Caki2 (cell line): ENCODE data around the gene CEP63. TPM values are rescaled to one million over a fixed set of nuclear protein-coding genes. Genes with fewer than 3 reads are reported as not detected.

Experiments used
- DNase-seq: peaks from one replicate; pipeline ENCODE4 v3.0.0-alpha.2; 2015; ENCODE audit warnings: low read depth
- in situ Hi-C: cut with HindIII; loops from 2 replicates; pipeline ENCODE4 v1.10.0; 2016; ENCODE audit warnings: low sequenced_read_pairs, low pct_unique_long_range_greater_than_20kb, mixed read lengths
- total RNA-seq: library from RNA; depleted of rRNA; stranded (reverse); fragments of >200 nt; shearing (Covaris generic); gene quantifications from 2 replicates; pipeline ENCODE4 v1.2.3, GENCODE V29; 2014; ENCODE audit warnings: low replicate concordance

The CEP63 gene
- total RNA-seq, 1 experiment from 2014 or later: 13.8 TPM

DNA sequence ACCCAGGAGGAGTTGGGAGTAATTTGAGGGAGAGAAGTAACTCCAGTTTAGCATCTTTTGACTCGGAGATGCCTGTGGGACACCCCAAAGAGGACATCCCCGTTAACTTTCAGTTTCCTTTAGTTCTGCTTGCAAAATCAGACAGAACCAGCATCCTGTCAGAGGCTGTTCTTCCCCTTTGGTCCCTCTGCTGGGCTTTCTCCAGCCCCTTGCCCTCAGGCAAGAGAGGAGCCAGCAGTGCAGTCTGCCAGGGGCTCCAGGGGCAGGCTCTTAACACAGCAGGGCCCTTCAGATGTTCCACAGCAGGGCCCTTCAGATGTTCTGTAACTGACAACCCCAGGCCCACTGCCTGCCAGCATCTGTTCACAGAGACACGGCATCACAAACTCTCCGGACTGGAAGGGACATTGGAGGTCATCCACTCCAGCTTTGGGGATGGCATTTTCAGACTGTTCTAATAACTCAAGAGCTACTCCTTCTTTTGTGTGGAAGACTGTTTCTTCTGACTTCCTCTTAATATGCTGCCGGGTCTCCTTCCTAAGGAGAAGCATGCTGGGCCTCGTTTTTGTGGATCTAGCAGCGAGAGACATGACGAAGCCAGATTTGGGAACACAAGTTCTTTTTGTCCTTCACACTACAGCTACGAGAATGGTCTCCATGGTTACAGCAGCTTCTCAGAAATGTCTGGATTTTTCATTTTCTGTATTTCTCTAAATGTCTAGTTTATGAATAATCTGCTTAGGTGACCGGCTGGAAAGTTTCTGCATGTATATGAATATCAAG, 113.1 kb downstream of the CEP63 start:
- in situ Hi-C loops: no loop called here
- no peak for DNase-seq

DNA sequence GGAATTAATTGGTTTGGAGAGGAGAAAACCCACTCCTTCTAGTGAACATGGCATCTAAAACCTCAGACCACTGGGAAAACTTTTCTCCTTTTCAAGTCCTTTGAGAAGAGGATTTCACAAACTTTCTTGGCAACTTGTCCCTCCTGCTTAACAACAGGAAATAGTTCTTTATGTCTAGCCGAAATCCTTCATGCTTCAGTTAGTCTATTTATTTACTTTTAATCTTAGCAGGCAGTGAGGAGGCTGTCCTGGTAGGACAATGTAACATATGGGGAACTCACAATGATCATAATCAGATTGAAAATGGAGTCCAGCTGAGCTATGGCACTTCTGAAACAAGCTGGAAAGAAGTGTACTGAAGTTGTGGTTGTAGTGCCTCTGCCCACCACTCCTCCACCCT, 114.3 kb downstream of the CEP63 start:
- in situ Hi-C loops: no loop called here
- peak; percentile 35 for DNase-seq

DNA sequence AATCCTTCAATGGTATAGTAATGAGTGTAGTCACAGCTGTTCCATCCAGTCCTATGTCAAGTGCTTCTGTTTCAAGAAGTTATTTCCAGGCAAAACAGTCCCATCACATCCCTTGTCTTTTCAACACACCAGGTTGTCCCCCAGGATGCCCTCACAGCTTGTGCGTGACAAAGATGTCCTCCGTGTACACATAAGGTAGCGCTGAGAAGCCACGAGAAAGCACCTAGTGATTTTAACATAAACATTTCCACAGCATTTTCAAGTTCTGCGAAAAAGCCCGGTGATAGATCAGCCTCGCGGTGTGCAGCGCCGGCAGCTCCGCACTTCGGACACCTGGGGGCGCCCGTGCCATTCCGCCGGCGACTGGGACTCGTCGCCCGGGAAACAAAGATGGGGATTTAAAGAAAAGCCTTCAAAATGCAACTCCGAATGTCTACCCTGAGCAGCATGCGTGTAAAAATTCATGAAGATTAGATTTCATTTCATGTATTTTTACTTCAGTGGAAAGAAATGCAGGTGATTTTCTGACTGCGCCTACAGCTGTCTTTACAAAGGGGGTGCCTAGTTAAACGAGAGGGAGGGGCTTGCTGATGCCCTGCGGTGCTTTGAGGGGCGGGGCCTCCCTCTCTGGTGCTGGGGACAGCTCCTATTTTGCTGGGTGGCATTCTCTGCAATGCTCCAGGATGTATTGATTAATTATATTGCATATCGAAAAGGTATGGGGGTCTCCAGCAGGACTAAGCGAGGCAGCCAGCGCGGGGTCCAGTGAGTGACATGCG, 115.0 kb downstream of the CEP63 start:
- in situ Hi-C loops: no loop called here
- DNase-seq: peak; percentile 71

DNA sequence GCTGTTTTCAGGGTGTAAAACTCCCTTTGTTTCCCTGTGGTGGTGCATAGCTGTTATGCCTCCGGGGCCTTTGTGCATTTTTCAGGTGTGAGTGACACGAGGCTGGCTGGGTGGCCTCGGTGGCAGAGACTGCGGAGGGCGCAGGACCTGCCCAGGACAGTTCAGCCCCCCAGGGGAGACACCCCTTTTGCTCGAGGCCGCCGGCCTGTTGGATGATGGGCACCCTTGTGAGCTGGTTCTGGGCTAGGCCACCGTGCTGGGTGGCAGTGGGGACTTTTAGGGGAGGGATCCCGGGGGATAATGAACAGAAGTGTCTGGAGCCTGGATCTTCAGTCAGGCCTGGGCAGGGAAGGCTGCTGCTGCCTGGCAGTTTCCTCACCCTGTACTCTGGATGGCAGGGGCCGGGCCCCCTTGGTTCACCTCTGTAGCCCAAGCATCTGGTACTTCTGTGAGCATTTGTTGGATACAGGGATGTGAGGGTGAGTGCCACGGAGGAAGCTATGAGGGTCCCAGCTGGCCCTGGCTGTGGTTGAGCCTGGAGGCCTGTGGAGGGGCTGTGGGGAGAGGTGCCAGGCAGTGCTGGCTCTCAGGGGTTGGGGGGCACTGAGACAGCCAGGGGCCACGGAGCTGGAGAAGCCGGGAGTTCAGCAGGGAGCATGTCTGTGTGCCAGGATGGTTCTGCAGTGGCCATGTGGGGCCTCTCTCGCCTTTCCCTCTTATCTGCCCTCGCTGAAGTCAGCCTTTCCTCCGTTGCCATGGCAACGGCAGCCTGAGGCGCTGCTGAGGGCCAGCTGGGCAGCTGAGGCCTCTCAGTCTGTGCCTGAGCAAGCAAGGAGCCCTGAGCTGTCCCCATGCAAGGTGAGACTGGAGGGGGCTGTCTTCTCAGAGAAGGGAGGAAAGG, 115.9 kb downstream of the CEP63 start:
- in situ Hi-C loops: no loop called here
- no peak for DNase-seq

DNA sequence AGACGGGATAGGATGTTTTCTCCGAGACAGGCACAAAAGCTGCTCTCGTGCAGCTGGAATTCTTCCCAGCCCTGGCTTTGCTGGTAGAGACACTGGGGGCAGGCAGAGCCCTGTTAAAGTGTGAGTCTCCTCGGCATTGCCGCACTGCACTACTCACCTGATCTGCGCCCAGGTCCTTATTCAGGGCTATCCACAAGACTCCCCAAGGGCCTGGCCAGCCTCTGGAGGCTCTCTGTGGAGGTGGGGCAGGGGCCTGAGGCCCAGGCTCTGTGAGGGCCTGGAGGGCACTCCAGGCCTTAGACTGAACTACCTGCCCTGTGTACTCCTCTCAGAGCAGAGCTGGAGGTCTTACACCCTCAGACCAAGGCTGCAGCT, 116.6 kb downstream of the CEP63 start:
- in situ Hi-C loops: no loop called here
- no peak for DNase-seq

DNA sequence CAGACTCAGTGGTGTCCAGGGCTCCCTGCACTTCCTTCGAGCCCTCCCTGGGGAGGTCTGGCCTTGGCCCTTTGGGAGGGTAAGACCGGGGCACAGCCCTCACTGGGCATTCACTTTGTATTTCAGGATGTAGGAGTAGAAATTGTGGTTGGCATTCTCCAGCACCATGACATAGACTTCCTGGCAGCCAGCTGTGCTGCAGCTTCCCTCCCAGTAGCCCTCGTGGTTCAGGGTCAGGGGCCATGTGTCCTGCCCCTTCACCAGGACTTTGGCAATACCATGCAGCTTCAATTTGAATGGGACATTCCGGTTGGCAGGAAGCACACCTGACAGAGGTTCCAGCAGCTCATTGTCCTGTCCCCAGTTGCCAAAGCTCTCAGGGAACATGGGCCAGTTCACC, 117.6 kb downstream of the CEP63 start:
- in situ Hi-C loops: no loop called here
- DNase-seq: no peak

DNA sequence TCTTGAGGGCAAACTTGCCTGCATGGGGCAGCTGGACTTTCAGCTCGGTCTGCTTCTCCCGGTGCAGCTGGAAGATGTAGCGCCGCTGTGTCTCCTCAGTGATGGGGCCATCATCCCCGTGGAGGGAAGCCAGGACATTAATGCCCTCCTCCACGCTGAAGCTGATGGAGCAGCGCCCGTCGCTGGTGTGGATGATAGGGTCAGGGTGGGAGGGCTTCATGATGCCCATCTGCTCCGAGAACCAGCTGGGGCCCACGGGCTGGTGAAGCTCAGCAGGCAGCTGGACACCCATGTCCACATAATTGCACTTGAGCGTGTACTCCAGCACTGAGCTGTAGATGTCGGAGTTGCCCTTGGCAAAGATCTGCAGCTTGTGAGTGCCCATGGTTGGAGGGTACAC, 118.1 kb downstream of the CEP63 start:
- DNase-seq: no peak
- in situ Hi-C loops: no loop called here

DNA sequence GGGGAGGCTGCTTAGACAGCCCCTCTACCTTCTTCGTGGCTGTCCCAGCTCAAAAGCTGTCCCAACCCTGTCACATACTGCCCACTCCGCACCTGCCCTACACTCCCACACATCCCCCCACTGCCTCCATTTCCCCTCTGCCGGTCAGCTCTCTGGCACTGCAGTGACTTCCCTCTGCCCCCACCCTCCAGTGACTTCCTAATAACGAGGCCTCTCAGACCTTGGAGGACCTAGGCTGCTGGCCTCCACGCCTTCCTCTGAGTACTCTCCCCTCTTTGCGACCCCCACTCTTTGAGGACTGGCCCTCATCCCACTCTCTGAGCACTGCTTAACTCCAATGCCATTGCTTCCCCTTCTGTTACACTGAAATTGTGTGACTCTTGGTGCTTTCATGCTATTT, 119.7 kb downstream of the CEP63 start:
- DNase-seq: no peak
- in situ Hi-C loops: no loop called here

DNA sequence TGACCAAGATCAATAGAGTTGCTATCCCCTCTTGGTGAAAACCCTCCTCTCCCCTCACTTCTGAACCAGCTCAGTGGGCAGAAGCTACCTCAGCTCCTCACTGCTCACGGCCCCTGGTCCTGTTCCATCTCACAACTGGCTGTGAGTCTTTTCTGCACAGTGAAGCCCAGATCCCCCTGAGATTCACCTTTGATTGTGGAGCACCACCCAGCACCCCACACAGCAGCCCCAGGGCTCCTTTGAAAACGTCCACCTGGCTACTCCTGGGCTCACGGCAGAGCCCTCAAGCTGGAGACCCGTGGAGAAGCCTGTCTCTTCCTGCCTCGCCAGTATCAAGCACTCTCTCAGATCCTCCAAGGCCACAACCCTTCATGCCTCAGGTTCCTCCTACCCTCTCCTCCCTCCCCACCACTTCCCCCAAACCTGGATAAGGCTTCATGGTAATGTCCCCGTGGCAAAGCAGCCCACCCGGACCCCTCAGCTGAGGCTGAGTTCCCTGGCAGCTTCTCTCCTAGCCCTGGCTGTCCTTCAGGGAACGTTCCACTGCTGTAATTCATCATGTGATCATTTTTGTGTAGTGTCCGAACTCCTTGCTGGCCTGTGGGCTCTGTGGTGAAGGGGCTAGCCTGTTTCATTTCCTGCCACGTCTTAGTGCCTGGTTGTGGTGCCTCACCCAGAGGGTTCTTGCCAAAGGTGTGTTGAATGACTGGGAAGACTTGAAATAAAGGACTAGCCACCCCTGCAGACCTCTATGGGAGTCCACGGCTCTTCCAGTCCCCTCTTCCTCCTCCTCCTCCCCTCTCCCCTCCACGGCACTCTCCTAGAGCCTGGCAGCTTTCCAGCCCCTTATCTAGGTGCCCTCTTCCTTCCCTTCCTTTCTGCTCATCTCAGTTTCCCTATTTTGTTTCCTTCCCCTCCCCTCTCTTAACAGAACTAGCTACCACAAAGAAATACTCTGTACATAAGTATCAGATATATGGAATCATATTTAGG, 120.5 kb downstream of the CEP63 start:
- in situ Hi-C loops: no loop called here
- DNase-seq: no peak

DNA sequence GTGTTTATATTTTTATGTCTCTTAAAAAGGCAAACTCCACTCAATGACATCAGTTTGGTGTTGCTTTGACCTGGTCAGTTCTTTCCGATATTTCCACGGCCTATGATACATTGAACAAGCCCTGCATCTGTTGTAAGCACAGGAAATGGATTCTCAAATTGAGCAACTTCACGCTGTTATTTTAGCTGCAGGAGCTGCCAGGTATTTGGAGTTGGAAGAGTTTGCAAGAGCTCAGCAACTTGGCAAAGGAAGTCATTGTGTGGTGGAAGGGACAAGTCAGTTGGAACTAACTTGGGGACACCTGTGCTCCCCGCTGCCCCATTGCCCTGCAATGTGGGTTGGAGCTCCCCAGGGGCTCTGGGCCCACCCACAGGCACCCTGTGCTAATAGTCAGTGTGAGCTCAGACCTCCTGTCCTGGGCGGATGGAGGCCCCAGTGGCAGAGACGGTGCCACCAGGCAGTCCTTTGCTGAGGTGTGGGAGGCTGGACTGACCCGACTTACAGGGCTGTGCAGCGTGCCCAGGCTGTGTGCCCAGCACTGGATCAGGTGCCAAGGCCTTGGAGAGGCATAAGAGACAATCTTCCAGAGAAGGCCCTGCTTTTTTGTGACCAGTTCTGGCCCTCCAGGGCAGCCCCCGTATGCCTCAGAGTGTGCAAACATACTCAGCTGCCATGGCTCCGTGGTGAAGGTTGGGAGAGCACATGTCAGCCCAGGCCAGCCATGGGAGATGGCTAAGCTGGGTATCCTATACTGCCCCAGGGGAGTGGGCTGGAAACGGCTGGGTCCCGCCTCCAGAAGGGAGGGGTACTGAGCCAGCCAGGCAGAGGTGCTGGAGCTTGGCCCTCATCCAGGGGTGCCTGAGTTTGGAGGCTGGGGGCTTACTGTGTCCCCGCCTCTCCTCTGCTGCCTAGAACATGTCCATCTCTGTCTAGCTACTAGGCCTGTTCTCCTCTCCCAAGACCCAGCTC, 121.5 kb downstream of the CEP63 start:
- in situ Hi-C loops: no loop called here
- DNase-seq: no peak

DNA sequence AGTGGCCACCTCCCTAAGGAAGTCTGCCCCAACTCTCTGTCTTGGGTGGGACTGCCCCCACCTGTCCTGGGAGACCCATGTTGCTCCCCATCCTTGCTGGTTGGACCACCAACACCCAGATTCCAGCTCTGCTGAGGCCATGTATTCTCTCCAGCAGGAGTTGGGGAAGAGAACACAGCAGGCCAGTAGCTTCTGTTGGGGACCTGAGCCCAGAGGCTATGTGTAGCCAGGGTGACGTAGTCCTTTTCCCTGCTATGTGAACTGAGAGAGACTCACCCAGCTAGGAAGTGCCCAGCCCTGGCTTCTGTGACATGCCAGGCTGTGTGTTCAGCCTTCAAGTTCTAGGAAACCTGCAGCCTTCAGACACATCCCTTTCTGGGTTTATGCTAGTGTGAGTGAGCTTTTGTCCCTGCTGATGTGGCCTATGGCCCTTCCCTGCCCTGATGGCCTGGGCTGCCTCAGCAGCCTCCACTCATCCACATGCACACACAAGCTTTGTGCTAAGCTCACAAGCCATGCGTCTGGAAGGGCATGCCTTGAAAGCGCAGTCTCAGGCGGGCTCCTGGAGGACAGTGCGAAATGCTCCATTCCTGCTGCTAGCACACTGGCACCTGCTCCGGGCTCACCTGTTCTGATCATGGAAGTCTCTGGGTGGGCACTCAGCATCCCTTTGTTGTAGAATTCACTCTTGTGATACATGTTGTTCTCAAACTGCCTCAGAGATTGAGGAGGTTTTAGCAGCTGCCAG, 122.3 kb downstream of the CEP63 start:
- DNase-seq: no peak
- in situ Hi-C loops: no loop called here

DNA sequence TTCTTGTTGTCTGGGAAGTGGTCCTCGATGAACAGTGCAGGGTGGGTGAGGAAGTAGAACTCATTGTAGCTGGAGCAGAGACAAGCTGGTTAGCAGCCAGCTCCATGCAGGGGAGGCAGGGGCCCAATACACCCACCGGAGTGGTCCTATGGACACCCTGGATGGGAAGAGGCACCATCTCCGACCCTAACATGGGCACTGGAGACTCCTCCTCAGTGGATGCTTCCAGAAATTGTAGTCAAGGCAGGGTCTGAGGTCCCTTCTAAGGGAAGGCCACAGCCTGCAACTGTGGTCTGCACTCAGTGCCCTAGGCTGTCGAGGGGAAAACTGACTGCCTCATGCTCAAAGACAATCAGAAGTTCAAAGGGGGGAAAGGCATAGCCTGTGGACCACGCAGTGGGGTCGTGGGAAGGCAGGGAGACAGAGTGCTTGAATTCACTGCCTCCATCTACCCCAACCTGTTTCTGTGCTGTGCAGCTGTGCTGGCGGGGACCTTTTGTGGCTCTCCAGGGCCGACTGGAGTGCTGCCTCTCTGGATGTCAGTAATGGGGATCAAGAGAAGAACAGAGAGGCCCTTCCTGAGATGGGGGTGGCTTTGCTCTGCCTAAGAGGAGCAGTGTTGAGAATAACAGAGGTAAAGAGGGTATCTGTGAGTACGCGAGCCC, 123.0 kb downstream of the CEP63 start:
- no peak for DNase-seq
- in situ Hi-C loops: no loop called here

DNA sequence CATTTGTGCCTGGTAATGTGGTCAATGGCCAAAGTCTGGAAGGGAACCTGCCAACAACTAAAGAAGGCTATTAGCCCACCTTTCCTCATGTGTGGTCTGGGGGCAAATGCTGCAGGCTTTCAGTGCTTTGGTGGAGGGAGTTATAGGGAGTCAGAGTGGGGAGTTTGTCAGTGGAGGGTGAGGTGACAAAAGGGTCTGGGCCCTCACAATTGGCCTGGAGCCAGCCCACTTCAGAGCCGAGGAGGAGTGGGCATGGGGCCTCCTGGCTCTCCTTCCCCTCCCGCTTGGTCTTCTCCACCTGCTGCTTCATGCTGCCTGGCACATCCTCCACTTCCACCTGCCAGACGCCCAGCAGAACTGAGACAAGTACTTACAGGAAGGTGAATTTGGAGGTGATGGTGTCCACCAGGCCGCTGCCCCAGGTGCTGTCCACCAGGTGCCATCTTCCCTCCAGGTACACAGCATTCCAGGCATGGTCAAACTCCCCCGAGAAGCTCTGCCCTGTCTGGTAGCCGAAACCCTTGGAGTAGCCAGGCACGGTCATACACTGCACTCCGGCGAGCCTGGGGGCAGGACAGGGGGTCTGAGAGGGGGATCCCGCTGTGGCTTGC, 124.1 kb downstream of the CEP63 start:
- in situ Hi-C loops: no loop called here
- DNase-seq: no peak

DNA sequence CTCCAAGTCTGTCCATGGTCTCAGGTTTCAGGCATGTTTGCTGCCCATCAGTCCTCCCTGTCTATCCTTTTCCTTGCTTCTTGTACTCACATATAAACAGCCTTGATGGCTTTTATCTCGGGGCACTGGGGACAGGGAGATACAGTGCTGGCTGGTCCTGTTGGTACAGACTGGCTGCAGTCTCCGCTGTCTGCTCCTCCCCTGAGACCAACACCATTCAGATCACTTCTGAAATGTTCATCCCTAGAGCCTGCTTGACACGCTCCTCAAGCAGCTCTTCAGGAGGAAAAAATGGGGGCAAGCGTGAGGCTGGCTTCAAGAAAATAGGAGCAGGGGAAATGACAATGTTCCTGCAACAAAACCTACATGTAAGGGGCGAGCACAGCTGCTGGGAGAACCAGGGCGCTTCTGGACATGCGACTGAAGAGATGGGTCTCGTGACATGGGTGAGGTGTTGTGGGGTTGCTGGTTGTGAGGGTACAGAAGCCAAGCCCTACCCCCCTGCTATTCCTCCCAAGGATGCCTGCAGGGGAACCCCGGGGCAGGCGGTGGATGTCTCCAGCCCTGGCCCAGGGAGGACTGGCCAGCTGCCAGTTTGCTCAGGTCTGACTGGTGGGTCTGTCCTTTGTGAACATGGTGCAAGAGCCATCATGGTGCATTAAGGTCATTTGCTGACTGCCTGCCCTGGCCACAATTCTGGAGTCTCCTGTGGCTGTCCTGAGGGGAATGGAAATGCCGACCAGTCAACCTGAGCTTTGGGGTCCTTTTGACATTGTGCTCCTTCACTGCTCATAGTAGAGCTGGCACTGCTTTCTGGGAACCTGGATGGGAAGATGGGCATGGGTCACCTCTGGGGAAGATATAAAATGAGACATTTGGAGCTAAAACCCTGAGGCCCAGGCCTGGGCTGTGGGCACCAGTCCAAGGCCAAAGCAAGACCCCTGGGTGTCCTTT, 124.9 kb downstream of the CEP63 start:
- in situ Hi-C loops: no loop called here

More for the DNA sequence above, 124.9 kb downstream of the CEP63 start:
- no peak for DNase-seq
